CD4-positive, alpha-beta T cell treated with Interferon gamma for 1 hour (primary cell): ENCODE data around the gene TMEM266.

Experiments
- DNase-seq: peaks from one replicate; pipeline ENCODE4 v3.0.0-alpha.2; 2020

The TMEM266 gene

GRCh38 chr15:76189106-76189505 is 129.3 kb downstream of the TMEM266 start:
- no peak for DNase-seq

- DNase-seq: no peak
Observed at GRCh38 chr15:76190070-76190564, 130.3 kb downstream of the TMEM266 start.

- DNase-seq: peak; percentile 46
Observed at GRCh38 chr15:76190751-76191538, 131.2 kb downstream of the TMEM266 start.

GRCh38 chr15:76191539-76192244 is 131.9 kb downstream of the TMEM266 start:
- no peak for DNase-seq

GRCh38 chr15:76192715-76193114 is 132.9 kb downstream of the TMEM266 start:
- DNase-seq: no peak

GRCh38 chr15:76193934-76194333 is 134.1 kb downstream of the TMEM266 start:
- DNase-seq: no peak

GRCh38 chr15:76195506-76196268 is 135.9 kb downstream of the TMEM266 start:
- DNase-seq: no peak

- no peak for DNase-seq
Observed at GRCh38 chr15:76196269-76197231, 136.8 kb downstream of the TMEM266 start.

GRCh38 chr15:76197703-76198455 is 138.1 kb downstream of the TMEM266 start:
- DNase-seq: no peak

- DNase-seq: no peak
Observed at GRCh38 chr15:76198456-76199105, 138.8 kb downstream of the TMEM266 start.

GRCh38 chr15:76199106-76200082 is 139.6 kb downstream of the TMEM266 start:
- DNase-seq: no peak

- no peak for DNase-seq
Observed at GRCh38 chr15:76200083-76200465, 140.3 kb downstream of the TMEM266 start.

GRCh38 chr15:76200641-76201105 is 140.9 kb downstream of the TMEM266 start:
- no peak for DNase-seq

- no peak for DNase-seq
Observed at GRCh38 chr15:76201536-76202255, 141.9 kb downstream of the TMEM266 start.

- DNase-seq: no peak
Observed at GRCh38 chr15:76203346-76204108, 143.7 kb downstream of the TMEM266 start.

- no peak for DNase-seq
Observed at GRCh38 chr15:76204109-76204845, 144.5 kb downstream of the TMEM266 start.

- DNase-seq: no peak
Observed at GRCh38 chr15:76204916-76205460, 145.2 kb downstream of the TMEM266 start.
